ENCODE measurements around the gene SPATS2L. TPM values are rescaled to one million over a fixed set of nuclear protein-coding genes. Genes with fewer than 3 reads are reported as not detected.

Gene SPATS2L
- total and polyA plus RNA-seq, 12 donors = 23.4 to 104 (median 71.8) TPM

DNA sequence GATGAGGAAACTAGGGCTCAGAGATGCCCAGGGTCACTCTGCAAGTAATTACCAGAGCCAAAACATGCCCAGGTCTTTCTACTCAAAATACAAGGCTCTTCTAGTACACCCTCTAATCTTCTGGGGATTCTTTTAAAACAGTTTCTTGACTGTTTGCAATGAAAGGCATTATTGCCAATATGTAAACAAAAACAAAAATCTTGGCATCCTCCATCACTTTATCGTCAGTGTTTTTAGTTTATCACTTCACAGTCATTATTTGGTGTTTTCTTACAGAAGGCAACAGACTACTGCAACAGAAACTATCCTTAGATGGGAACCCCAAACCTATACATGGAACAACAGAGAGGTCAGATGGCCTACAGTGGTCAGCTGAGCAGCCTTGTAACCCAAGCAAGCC lies 132.4 kb downstream of the SPATS2L start:
- Histone ChIP-seq H3K9me3 (no peaks in the 10 kb centered on the region), H3K4me1 (peaks cover 0 to 27% (median 5%) of the 10 kb centered on the region in 9 donors), H3K36me3 (peaks cover 0 to 80% (median 18%) of the 10 kb centered on the region in 9 donors), H3K27me3 (no peaks in the 10 kb centered on the region), H3K27ac (no peak overlapping the region), H3K4me3 (no peak overlapping the region)
- DNase-seq = no peak
- intact Hi-C loops (cut with DNase I) = no loop called here
- ATAC-seq = no peak
- 77 to 83% methylated on average over 1 of the region's 1 CpG for WGBS, 2 donors
- TF ChIP-seq, protein P1, sequence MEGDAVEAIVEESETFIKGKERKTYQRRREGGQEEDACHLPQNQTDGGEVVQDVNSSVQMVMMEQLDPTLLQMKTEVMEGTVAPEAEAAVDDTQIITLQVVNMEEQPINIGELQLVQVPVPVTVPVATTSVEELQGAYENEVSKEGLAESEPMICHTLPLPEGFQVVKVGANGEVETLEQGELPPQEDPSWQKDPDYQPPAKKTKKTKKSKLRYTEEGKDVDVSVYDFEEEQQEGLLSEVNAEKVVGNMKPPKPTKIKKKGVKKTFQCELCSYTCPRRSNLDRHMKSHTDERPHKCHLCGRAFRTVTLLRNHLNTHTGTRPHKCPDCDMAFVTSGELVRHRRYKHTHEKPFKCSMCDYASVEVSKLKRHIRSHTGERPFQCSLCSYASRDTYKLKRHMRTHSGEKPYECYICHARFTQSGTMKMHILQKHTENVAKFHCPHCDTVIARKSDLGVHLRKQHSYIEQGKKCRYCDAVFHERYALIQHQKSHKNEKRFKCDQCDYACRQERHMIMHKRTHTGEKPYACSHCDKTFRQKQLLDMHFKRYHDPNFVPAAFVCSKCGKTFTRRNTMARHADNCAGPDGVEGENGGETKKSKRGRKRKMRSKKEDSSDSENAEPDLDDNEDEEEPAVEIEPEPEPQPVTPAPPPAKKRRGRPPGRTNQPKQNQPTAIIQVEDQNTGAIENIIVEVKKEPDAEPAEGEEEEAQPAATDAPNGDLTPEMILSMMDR (IDR thresholded peaks at IDR 0.05) = no peak

- Histone ChIP-seq H3K4me3 (no peak overlapping the region), H3K36me3 (peaks cover 0 to 85% (median 14%) of the 10 kb centered on the region in 9 donors), H3K4me1 (peaks cover 0 to 29% (median 11%) of the 10 kb centered on the region in 9 donors), H3K9me3 (no peaks in the 10 kb centered on the region), H3K27me3 (no peaks in the 10 kb centered on the region), H3K27ac (no peak overlapping the region)
- TF ChIP-seq, protein P1 (IDR thresholded peaks at IDR 0.05) = no peak
- no peak for DNase-seq
- 98% methylated on average over 5 of the region's 5 CpGs for WGBS, 2 donors
- no peak for ATAC-seq
- intact Hi-C loops (cut with DNase I) = loop anchor here in 1 of 10 donors (10.0 kb wide), 1 partner anchor 135 kb away; the partner anchor contains the start of gene SPATS2L
Measured at GRCh38 chr2:200439981-200440380, 133.5 kb downstream of the SPATS2L start.

GRCh38 chr2:200442471-200442870 lies 136.0 kb downstream of the SPATS2L start:
- peak in 6 of 8 donors; percentile 39 to 74 (median 54) for ATAC-seq
- Histone ChIP-seq H3K9me3 (no peaks in the 10 kb centered on the region), H3K36me3 (peaks cover 0 to 82% (median 8%) of the 10 kb centered on the region in 9 donors), H3K27me3 (no peaks in the 10 kb centered on the region), H3K27ac (no peak overlapping the region), H3K4me3 (no peak overlapping the region), H3K4me1 (peaks cover 0 to 29% (median 11%) of the 10 kb centered on the region in 9 donors)
- 84 to 89% methylated on average over 1 of the region's 1 CpG for WGBS, 2 donors
- DNase-seq = no peak
- TF ChIP-seq, protein P1 (IDR thresholded peaks at IDR 0.05) = no peak
- intact Hi-C loops (cut with DNase I) = loop anchor here in 1 of 10 donors (10.0 kb wide), 1 partner anchor 138 kb away; the partner anchor contains the start of gene SPATS2L

DNA sequence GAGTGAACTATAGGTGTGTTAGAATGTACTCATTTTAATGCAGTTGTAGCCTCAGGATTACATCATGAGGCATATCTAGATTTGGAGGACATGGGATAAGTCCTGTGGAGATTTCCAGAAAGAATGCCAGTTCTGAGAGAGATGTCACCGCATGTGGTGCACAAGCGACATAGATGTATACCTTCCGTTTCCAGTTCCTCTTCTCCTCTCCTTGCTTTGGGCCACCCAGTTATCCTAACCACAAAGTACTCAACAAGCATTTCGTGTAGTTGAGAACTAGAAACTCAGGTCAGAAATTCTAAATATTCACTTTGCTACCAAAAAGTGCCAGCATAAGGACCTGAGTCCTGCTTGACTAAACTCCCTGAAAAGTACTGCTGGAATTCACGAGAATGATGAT lies 136.9 kb downstream of the SPATS2L start:
- Histone ChIP-seq H3K36me3 (peaks cover 0 to 90% (median 8%) of the 10 kb centered on the region in 9 donors), H3K4me1 (peaks cover 0 to 23% (median 11%) of the 10 kb centered on the region in 9 donors), H3K27me3 (no peaks in the 10 kb centered on the region), H3K4me3 (no peak overlapping the region), H3K27ac (peak overlapping the region in 1 of 10 donors; percentile 38), H3K9me3 (no peaks in the 10 kb centered on the region)
- DNase-seq (no peak), ATAC-seq (peak in 1 of 8 donors; percentile 23)
- TF ChIP-seq, protein P1 (IDR thresholded peaks at IDR 0.05) = no peak
- 74 to 78% methylated on average over 5 of the region's 5 CpGs for WGBS, 2 donors
- intact Hi-C loops (cut with DNase I) = loop anchor here in 1 of 10 donors (10.0 kb wide), 1 partner anchor 139 kb away; the partner anchor contains the start of gene SPATS2L
